DOHH2 (cell line): ENCODE results near the gene BAZ1A.

Experiments used
- H3F3A ChIP-seq: fragments of 200-600 bp; sonication (generic), shearing (Covaris generic); 2 replicates; pipeline ENCODE4 v1.6.0; 2016; ENCODE audit warnings: antibody characterized with exemption, mild to moderate bottlenecking; ENCODE audit not compliant: control insufficient read depth, insufficient read depth
- H3K27ac ChIP-seq: fragments of 200-600 bp; sonication (generic); 2 replicates; pipeline ENCODE4 v1.5.1; 2014; ENCODE audit warnings: low read depth, mild to moderate bottlenecking, low read length, moderate library complexity
- H3K27me3 ChIP-seq: fragments of 200-600 bp; sonication (generic); 2 replicates; pipeline ENCODE4 v1.6.1; 2014; ENCODE audit warnings: mild to moderate bottlenecking, low read length, mixed read lengths; ENCODE audit not compliant: control insufficient read depth
- H3K36me3 ChIP-seq: fragments of 200-600 bp; sonication (generic); 2 replicates; pipeline ENCODE4 v1.6.1; 2014; ENCODE audit warnings: mild to moderate bottlenecking, low read length, moderate library complexity, mixed read lengths; ENCODE audit not compliant: control insufficient read depth
- H3K4me1 ChIP-seq: fragments of 200-600 bp; sonication (generic); 2 replicates; pipeline ENCODE4 v1.6.1; 2014; ENCODE audit warnings: mild to moderate bottlenecking, low read length, mixed read lengths; ENCODE audit not compliant: control insufficient read depth
- H3K4me2 ChIP-seq: fragments of 200-600 bp; sonication (generic); 2 replicates; pipeline ENCODE4 v1.6.0; 2014; ENCODE audit warnings: mild to moderate bottlenecking, low read length, moderate library complexity
- H3K4me3 ChIP-seq: fragments of 200-600 bp; sonication (generic); 2 replicates; pipeline ENCODE4 v1.5.1; 2014; ENCODE audit warnings: mild to moderate bottlenecking, low read length, mixed read lengths
- H3K79me2 ChIP-seq: fragments of 200-600 bp; sonication (generic); 2 replicates; pipeline ENCODE4 v1.6.1; 2014; ENCODE audit warnings: mild to moderate bottlenecking, low read length, mixed read lengths; ENCODE audit not compliant: control insufficient read depth
- H3K9me2 ChIP-seq: fragments of 200-600 bp; sonication (generic); replicated peaks from 2 replicates; pipeline ENCODE4 v1.6.1; 2014; ENCODE audit warnings: mild to moderate bottlenecking, low read length, mixed read lengths; ENCODE audit not compliant: control insufficient read depth
- H3K9me3 ChIP-seq: fragments of 200-600 bp; sonication (generic); 2 replicates; pipeline ENCODE4 v1.6.1; 2014; ENCODE audit warnings: antibody characterized with exemption, low read length, mixed read lengths; ENCODE audit not compliant: control insufficient read depth, insufficient read depth
- H4K20me1 ChIP-seq: fragments of 200-600 bp; sonication (generic); 2 replicates; pipeline ENCODE4 v1.6.0; 2014; ENCODE audit warnings: low read depth, mild to moderate bottlenecking, antibody characterized with exemption, low read length, moderate library complexity; ENCODE audit not compliant: control insufficient read depth, insufficient read depth
- EZH2phosphoT487 ChIP-seq: fragments of 200-600 bp; sonication (generic); IDR thresholded peaks from 2 replicates; pipeline ENCODE4 v1.6.1; 2017; ENCODE audit warnings: borderline replicate concordance, mild to moderate bottlenecking, antibody characterized with exemption, low read length, moderate library complexity, mixed read lengths
- TF ChIP-seq, protein P1 (sequence below): fragments of 200-600 bp; sonication (generic); IDR thresholded peaks from one replicate; pipeline ENCODE4 v1.5.1; 2014; ENCODE audit warnings: antibody characterized with exemption, mild to moderate bottlenecking, low read depth, low read length; ENCODE audit not compliant: poor library complexity, severe bottlenecking

Gene BAZ1A

DNA sequence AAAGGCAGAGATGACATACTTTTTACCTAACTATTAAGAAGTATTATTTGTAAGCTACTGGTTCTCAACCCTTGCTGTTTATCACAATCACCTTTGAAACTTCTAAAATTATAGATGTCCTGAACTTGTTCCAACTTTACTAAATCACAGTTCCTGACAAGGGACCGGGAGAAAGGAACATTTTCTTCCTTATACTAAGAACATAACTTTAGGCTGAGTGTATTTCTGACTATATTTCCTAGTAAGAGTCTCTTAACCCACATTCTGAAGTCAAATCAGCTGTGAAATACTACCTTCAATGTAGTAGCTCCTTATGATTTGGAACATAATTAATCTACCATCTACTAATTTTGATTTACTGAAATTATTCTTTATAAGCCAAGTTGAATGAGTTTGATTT lies 80.2 kb downstream of the BAZ1A start:
- Histone ChIP-seq H3K79me2 (no peaks in the 10 kb centered on the region), H3K4me3 (no peak overlapping the region), H3K36me3 (peaks cover 89% of the 10 kb centered on the region), H3K4me1 (no peaks in the 10 kb centered on the region), H3K9me2 (no peaks in the 10 kb centered on the region), H4K20me1 (no peaks in the 10 kb centered on the region), H3K27me3 (no peaks in the 10 kb centered on the region), H3K4me2 (no peak overlapping the region), H3K27ac (no peak overlapping the region), H3F3A (no peaks in the 10 kb centered on the region; the same call in 1 of the 2 replicates), H3K9me3 (no peaks in the 10 kb centered on the region)
- TF ChIP-seq, protein P1, sequence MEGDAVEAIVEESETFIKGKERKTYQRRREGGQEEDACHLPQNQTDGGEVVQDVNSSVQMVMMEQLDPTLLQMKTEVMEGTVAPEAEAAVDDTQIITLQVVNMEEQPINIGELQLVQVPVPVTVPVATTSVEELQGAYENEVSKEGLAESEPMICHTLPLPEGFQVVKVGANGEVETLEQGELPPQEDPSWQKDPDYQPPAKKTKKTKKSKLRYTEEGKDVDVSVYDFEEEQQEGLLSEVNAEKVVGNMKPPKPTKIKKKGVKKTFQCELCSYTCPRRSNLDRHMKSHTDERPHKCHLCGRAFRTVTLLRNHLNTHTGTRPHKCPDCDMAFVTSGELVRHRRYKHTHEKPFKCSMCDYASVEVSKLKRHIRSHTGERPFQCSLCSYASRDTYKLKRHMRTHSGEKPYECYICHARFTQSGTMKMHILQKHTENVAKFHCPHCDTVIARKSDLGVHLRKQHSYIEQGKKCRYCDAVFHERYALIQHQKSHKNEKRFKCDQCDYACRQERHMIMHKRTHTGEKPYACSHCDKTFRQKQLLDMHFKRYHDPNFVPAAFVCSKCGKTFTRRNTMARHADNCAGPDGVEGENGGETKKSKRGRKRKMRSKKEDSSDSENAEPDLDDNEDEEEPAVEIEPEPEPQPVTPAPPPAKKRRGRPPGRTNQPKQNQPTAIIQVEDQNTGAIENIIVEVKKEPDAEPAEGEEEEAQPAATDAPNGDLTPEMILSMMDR: no peak
- no peak for TF ChIP-seq EZH2phosphoT487

DNA sequence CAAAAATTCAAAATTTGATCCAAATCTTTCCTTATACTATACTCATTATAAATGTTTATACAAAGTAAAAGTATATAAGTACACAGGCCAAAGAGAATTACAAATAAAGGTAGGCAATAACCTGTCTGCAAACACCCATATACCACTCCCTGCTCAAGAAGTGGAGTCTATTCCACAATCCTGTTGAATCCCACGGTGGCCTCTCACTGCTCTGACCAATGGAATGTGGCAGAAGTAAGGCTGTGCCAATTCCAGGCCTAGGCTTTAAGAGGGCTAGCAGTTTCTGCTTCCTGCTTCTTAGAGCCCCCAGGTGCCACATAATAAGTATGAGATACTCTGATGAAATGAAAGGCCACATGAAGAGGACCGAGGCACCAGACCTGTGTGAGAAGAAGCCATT lies 80.9 kb downstream of the BAZ1A start:
- no peak overlapping the region for H3K4me3 ChIP-seq
- H4K20me1 ChIP-seq: no peaks in the 10 kb centered on the region
- H3F3A ChIP-seq: peaks cover 4% of the 10 kb centered on the region; the same call in 1 of the 2 replicates
- TF ChIP-seq, protein P1: no peak
- TF ChIP-seq EZH2phosphoT487: no peak
- no peaks in the 10 kb centered on the region for H3K9me2 ChIP-seq
- no peak overlapping the region for H3K27ac ChIP-seq
- no peaks in the 10 kb centered on the region for H3K4me1 ChIP-seq
- H3K4me2 ChIP-seq: no peak overlapping the region
- peaks cover 89% of the 10 kb centered on the region for H3K36me3 ChIP-seq
- peaks cover 5% of the 10 kb centered on the region; the same call in 1 of the 2 replicates for H3K79me2 ChIP-seq
- no peaks in the 10 kb centered on the region for H3K9me3 ChIP-seq
- no peaks in the 10 kb centered on the region for H3K27me3 ChIP-seq

DNA sequence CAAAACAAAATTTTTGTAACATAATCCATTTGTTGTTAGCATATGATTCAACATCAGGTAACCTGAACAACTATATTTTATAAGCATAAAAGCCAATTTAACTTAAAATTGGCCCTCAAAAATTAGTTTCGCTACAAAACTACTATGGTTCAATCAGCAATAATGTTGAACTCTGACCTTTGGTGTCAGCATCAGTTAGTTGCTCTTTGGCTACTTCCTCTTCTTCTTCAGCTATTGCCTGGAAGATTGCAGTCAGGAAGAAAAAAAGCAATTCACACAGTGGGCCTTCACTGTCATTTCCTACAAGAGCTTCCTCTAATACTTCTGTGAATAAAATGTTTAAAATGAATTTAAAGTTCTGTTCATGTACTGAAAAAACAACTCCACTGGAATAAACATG lies 82.6 kb downstream of the BAZ1A start:
- H3K27me3 ChIP-seq: no peaks in the 10 kb centered on the region
- no peaks in the 10 kb centered on the region for H4K20me1 ChIP-seq

More for the DNA sequence above, 82.6 kb downstream of the BAZ1A start:
- Histone ChIP-seq H3F3A (peaks cover 7% of the 10 kb centered on the region), H3K4me2 (no peak overlapping the region), H3K79me2 (peaks cover 7% of the 10 kb centered on the region; the same call in 1 of the 2 replicates), H3K4me1 (peaks cover 15% of the 10 kb centered on the region), H3K9me2 (no peaks in the 10 kb centered on the region), H3K9me3 (no peaks in the 10 kb centered on the region), H3K4me3 (no peak overlapping the region), H3K36me3 (peaks cover 91% of the 10 kb centered on the region), H3K27ac (no peak overlapping the region)
- no peak for TF ChIP-seq EZH2phosphoT487
- TF ChIP-seq, protein P1: no peak
